ENCODE measurements around the gene PGAP6.
"Not testable (repeated sequence)": the region's sequence is repeated elsewhere in the genome, so short reads cannot be mapped to it uniquely, and the experiment has no call there.

Gene PGAP6, protein sequence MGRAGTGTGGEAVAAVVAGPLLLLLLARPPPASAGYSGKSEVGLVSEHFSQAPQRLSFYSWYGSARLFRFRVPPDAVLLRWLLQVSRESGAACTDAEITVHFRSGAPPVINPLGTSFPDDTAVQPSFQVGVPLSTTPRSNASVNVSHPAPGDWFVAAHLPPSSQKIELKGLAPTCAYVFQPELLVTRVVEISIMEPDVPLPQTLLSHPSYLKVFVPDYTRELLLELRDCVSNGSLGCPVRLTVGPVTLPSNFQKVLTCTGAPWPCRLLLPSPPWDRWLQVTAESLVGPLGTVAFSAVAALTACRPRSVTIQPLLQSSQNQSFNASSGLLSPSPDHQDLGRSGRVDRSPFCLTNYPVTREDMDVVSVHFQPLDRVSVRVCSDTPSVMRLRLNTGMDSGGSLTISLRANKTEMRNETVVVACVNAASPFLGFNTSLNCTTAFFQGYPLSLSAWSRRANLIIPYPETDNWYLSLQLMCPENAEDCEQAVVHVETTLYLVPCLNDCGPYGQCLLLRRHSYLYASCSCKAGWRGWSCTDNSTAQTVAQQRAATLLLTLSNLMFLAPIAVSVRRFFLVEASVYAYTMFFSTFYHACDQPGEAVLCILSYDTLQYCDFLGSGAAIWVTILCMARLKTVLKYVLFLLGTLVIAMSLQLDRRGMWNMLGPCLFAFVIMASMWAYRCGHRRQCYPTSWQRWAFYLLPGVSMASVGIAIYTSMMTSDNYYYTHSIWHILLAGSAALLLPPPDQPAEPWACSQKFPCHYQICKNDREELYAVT

DNA sequence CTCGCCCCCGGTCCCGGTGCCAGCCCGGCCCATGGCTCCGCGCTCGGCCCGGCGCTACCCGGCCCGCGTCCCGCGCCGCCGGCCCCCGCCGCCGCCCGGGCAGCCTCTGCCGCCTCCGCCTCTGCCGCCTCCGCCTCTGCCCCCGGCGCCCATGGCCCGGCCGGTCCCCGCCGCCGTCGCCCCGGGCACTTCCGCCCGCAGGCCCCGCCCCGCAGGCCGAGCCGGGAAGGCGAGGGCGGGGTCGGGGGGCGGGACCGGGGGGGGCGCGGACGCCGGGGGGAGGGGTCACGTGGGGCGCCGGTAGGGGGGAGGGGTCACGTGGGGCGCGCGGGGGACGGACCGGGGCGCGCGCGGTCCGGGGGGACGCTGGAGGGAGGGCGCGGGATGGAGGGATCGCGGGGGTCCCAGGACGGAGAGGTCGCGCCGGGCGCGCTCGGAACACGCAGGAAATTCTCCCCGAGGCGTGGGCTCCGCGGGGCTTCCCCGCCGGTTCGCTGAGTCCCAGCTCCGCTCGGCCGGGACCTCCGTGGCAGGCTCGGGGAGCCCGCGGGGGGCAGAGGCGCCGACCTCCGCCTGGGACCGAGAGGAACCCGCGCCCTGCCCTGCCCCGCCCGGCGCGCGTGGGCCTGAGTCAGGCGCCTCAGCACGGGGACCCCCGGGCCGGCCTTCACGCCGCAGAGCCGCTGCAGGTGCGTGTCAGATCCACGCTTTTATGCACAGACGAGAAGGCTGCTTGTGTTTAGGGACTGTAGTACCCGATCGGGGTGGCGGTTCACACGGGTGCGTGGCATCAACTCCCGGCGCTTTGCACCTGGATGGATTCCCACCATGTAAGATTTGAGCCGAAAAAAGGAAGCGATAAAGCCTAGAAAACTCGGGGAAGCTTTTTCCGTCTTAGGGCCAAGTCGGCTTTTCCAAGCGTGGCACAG is at the start of gene PGAP6:
Gene PGAP6 (minus strand): TSS at position 190 of the 929 bp plus-strand sequence. CDS start 157 bp downstream, at position 33.
- peak; percentile 57 to 77 for DNase-seq

DNA sequence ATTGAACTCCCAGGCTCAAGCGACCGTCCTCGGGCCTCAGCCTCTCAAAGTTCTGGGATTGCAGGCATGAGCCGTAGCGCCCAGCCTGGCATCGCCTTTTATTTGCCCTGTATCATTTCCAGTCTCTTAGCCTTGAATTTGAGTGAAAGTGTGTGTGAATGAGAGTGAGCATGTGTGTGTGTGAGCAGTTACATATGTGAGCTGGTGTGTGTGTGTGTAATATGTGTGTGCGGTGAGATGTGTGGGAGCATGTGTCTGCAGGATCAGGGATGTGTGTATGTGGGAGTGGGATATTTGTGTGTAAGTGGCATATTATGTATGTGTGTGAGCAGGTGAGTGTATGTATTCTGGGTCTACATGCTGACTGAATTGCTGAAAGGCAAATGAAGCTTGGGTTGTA is 49.1 kb upstream of the PGAP6 start:
- DNase-seq: no peak

DNA sequence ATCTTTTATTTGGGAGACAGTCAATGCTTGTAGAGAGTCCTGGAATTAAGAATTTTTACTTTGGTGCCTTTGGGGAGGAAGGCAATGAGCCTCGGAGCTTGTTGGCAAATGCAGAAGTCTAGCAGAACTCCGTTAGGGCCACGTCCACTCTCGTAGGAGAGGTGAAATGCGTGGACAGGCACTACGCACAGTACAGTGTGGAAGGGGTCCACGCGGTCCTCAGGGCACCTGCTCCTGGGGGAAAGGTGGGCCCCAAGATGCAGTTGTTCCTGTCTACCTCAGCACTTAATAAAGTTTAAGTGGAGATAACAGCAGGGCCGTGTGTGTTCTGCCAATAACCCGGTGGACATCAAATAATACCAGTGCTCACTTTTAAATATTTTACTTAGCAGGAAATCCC is 45.5 kb upstream of the PGAP6 start:
- DNase-seq: no peak

DNA sequence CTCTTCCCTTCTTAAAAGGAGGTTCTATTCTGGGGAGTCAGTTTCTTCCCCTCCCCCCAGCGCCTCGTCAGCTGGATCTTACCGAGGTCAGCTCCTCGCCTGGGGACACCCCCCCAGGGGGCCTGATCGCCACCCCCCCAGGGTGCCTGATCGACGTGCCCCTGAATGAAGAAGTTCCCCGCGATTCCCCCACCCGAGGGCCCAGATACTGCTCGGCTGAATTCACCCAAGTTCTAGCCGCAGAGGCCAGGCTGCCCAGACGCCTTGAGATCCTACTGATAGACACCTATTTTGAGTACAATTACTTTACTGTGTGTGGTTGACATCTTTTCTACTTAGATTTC is 45.1 kb upstream of the PGAP6 start:
- DNase-seq: no peak

DNA sequence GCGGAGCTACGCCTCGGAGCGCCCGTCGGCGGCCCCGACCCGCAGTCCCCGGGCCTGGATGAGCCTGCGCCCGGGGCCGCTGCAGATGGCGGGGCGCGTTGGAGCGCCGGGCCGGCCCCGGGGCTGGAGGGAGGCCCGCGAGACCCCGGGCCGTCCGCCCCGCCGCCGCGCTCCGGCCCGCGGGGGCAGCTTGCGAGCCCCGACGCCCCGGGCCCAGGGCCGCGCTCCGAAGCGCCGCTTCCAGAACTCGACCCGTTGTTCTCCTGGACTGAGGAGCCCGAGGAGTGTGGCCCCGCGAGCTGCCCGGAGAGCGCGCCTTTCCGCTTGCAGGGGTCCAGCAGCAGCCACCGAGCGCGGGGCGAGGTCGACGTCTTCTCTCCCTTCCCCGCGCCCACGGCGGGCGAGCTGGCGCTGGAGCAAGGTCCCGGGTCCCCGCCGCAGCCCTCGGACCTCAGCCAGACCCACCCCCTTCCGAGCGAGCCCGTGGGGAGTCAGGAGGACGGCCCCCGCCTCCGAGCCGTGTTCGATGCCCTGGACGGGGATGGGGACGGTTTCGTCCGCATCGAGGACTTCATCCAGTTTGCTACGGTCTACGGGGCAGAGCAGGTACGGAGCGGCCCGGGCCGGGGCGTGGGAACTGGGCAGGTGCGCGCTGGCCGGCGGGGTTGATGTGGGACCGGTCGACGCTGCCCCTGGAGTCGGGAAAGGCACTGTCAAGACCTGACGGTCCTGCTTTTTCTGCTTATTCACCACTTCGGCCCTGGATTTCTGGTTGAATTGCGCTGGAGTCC is 44.5 kb upstream of the PGAP6 start:
- DNase-seq: no peak

DNA sequence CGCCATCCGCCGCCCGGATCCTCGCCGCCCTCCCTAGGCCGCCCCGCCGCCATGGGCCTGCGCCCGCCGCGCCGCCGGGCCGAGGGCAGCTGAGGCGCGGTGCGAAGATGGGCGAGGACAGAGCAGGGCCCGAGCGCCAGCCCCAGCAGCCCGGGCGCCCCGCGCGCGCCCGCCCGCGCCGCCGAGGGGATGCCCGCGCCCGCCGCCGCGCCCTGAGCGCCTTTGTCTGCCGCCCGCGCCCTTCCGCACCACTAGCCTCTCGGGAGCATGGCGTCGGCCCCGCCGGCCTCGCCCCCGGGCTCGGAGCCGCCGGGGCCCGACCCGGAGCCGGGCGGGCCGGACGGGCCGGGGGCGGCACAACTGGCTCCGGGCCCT is 43.9 kb upstream of the PGAP6 start:
- DNase-seq: no peak

DNA sequence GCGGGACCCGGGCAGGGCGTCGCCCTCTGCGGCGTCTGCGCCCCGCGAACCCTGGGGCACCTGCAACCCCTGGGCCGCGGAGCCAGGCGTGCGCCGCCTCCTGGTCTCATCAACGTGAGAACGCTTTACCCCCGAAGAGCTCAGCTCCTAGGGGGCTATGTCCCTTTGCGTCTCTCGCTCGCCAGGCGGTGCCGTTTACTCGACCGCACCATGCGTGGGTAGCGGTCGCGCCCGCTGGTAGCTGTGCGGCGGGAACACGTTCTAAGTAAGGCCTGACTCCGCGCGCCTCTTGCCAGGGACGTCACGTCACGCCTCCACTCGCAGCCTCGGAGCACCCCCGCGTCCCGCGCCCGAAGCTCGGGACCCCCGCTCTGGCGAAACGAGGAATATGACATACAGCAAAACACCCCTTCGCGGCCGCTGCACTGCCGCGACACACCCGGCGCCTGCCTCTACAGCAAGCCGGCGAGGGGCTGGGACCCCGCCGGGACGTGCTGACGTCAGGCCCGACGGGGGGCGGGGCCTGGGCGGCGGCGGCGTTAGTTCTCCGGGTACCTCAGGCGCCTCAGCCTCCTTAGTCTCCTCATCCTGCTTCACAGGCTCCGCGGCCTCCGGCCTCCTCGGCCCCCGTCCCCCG is 43.4 kb upstream of the PGAP6 start, which contains the start of gene RAB11FIP3:
Gene RAB11FIP3 (plus strand): TSS at position 568 of the 637 bp plus-strand sequence. CDS start 358 bp downstream, outside the sequence.
- peak; percentile 78 to 86 for DNase-seq

DNA sequence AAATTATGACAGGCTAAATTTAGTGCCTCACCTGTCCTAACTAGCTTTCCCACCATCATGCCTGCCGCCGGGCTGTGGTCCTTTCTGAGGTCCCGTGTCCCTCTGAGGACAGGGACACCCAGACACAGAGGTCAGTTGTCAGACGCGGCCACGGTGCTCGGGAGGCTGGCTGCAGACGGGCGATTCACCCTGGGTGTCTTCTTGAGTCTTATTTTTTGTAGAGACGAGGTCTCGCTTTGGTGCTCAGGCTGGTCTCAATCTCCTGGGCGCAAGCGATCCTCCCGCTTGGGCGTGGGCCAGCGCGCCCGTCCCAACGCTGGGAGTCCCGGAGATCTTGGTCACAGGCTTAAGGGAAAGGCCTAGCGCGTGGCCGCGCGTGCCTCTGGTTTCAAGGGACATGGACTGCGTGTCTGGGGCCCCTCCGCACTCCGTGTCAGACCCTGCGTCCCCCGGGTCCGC is 42.9 kb upstream of the PGAP6 start:
- no peak for DNase-seq

DNA sequence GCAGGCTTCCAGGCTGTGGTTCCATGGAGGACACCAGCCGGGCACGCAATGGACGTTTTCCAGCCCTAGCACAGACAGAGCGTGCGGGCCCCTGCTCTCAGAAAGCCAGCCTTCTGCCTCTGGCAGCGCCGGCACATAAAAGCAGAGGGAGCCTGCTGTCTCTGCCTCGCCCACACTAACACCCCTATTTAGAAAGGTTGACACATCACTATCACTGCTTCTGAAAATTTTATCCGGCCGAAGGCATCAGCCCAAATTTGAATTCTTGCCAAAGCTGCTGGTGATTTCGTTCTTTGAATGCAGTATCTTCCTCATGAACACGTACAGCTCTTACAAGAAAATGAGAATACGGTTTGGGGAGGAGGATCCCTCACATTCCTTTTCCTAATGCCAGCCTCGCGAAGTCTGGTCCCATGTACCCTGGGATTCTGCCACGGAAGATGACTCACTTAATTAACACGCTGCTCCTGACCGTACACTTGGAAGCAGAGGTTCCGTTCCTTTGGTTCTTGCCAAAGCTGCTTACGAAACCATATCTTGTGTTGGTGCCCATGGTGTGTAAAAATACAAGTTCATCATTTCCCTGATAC is 42.4 kb upstream of the PGAP6 start:
- no peak for DNase-seq

DNA sequence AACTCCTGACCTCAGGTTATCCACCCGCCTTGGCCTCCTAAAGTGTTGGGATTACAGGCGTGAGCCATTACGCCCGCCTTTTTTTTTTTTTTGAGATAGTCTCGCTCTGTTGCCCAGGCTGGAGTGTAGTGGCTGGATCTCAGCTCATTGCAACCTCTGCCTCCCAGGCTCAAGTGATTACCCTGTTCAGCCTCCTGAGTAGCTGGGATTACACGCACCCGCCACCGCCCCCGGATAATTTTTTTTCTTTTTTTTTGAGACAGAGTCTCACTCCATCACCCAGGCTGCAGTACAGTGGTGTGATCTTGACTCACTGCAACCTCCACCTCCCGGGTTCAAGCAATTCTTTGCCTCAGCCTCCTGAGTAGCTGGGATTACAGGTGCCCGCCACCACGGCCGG is 40.4 kb upstream of the PGAP6 start:
- DNase-seq: not testable (repeated sequence)

DNA sequence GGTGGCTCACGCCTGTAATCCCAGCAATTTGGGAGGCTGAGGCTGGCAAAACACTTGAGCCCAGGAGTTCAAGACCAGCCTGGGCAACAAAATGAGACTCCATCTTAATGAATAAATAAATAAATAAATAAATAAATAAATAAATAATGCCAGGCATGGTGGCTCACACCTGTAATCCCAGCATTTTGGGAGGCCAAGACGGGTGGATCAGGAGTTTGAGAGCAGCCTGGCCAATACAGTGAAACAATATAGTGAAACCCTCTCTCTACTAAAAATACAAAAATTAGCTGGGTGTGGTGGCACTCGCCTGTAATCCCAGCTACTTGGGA is 33.4 kb upstream of the PGAP6 start:
- not testable (repeated sequence) for DNase-seq

DNA sequence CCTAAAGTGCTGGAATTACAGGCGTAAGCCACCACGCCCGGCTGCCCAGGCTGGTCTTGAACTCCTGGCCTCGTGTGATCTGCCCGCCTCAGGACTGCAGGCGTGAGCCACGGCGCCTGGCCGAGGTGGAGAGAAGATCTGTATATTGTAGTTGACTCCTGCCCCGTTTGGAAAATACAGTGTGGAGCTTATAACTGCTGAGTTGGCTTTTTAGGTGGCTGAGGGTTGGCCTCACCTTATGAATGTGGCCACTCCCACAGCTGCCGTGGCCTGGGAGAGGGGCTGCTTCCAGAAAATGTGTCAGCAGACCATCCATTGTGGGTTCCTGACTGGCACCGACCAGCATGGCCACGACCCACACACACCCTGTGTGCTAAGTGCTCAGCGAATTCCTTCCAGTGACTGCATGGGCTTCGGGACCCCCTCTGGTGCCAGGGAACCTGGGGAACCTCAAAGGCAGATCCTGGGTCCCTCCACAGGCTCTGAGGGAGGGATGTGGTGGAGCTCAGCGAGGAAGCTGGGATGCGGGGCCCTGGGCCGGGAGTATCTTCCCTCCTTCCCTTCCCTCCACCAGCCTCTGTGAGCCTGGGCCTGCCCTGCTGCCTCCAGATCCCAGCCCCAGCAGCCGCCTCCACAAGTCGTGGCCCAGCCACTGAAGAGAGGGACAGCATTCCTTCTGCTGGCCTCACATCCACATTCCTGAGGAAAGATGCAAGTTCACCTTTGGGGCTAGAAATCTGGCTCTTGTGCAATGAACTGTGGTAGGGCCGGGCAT is 32.8 kb upstream of the PGAP6 start:
- DNase-seq: no peak

DNA sequence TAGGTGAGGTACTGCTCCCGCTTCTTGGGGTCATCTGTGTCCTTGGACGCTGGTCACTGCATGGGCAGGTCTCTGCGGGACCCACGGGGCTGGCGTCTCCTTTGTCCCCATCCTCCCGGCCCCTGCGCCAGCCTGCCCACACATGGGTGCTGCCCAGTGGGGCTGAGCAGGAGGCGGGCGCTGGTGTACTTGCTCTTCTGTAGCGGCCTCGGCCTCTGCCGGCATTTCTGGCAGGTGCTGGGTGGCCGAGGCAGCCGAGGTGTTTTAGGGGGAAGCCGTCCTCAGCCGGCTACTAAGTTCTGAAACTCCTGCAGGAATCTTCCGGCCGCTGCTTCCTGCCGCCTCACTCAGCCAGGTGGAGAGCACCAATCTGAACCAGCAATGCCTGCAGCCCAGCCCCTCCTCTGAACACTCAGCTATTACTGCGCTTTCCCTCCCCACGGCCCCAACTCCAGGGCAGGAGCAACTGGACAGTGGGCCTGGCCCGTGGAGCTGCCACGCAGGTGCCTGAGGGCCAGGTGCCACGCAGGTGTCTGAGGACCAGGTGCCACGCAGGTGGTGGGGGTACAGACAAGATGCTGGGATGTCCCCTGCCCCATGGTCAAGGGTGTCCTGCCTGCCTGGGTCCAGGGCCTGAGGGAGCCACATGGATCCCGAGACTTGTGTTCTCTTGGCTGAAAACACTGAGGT is 29.9 kb upstream of the PGAP6 start:
- DNase-seq: no peak

DNA sequence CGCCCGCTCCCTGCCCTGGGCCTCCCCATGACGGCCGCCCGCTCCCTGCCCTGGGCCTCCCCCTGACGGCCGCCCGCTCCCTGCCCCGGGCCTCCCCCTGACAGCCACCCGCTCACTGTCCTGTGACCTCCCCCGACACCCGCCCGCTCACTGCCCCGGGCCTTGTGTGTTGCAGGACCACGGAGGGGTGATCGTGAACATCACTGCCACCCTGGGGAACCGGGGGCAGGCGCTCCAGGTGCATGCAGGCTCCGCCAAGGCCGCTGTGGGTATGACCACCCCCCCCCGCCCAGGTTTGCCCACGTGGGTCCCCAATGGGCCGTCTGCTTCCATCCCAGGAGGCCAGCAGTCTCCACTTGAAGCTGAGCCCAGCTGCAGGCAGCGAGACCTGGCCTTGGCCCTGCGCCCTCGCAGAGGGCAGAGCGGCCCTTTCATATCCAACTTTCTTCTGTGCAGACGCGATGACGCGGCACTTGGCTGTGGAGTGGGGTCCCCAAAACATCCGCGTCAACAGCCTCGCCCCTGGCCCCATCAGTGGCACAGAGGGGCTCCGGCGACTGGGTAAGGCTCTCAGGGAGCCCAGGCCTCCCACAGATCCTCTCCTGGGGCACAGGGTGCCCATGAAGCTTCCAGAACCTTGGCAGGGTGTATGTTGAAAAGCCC is 28.9 kb upstream of the PGAP6 start:
- DNase-seq: no peak

DNA sequence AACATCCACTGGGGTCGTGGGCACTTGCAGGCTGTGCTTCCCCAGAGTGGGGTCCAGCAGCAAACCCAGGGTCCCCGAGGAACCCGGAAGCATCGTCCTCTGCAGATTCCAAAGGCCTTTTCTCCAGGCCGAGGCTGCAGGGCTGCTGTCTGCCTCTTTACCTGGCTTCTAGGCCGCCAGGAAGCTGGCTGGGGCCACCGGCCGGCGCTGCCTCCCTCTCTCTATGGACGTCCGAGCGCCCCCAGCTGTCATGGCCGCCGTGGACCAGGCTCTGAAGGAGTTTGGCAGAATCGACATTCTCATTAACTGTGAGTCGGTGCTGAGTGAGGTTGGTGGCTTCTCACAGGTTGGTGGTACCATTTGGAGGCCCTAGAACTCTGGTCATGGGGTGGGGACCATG is 25.5 kb upstream of the PGAP6 start:
- DNase-seq: no peak

DNA sequence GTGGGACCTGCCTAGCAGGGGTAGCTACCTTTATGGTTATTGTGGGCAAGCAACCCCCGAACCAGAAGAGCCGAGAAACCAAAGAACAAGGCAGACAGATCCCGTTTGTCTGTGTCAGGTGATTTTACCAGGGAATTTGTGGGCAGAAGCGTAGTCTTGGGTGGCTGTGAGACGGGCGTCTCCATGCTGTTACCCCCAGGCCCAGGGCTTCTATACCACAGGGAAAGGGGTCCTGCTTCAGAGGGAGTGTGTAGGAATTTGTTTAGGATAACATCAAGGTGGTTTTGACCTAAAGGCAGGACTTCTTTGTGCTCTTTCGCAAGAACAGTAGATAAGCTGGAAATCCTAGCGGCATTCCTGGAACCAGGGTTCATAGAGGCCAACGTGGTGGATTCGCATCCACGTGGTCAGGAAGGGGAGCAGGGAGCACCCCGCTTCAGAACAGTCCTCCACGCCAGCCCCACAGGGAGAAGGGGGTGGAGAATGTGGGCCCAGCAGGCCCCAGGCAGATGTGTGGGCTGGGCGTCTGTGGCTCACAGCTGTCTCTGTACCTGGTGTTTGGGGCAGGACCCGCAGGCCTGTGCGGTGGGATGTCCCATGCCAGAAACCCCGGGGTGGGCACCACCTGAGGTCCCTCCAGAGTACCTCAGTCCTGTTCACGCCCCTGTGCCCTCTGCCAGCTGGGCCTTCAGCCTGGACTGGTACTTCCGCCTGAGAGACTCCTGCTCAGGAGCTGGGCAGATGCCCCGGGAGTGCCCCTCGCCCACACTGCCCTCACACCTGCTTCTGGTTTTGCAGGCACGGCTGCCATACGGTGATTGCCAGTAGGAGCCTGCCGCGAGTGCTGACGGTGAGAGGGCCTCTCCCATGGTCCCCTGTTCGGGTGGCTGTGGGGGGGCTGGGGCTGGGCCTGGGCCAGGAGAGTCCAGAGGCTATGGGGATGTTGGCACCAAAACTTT is 24.0 kb upstream of the PGAP6 start:
- DNase-seq: no peak

DNA sequence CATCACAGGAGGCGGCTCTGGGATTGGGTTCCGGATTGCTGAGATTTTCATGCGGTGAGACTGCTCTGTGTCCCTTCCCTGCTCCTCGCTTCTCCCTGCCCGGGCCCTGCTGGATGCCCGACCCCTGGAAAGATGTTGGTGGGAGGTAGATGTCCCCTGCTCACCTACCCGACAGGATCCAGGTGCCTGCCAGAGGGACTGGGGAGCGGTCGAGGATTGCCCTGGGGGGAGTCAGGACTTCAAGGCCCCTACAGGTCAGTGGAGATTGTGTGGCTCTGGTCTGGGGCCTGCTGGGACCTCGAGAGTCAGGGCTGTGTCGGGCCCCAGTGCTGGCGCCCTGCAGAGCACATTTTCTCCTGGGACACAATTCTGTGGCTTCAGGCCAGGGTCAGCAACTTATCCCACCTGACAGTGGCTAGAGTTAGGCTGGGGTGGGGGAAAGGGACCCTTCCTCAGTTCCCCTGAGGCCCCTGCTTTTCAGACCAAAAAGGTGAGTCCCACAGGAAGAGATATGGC is 23.3 kb upstream of the PGAP6 start:
- no peak for DNase-seq

Measured in CD4-positive, alpha-beta T cell treated with Interferon alpha-2 for 1 hour (primary cell).